GM21723 (cell line): ENCODE measurements around the gene SHISA7.
A peak's percentile ranks its signal among the peaks of the same experiment; 100 is the strongest.
"Not testable (repeated sequence)": the region's sequence is repeated elsewhere in the genome, so short reads cannot be mapped to it uniquely, and the experiment has no call there.

ENCODE experiments used
- ATAC-seq: cut with Tn5 transposase; IDR thresholded peaks from one replicate; pipeline ENCODE4 v1.9.1; 2021; ENCODE audit warnings: mild to moderate bottlenecking, moderate library complexity; ENCODE audit not compliant: unreplicated experiment

SHISA7 gene

DNA sequence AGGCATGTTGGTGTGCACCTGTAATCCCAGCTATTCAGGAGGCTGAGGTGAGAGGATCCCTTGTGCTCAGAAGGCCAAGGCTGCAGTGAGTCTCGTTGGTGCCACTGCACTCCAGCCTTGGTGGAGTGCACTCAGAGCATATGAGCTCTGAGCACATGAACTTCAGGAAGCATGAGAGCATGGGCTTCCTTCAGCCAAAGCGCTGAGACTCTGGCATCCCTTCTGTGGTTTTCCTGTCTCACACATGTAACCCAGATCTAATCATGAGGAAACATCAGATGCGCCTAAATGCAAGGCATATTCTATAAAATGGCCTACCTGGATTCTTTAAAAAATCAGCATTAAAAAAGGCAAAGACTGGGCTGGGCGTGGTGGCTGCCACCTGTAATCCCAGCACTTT, 21.8 kb downstream of the SHISA7 start:
- ATAC-seq: not testable (repeated sequence)

- no peak for ATAC-seq
Measured at GRCh38 chr19:55419624-55420236, 23.4 kb downstream of the SHISA7 start.

DNA sequence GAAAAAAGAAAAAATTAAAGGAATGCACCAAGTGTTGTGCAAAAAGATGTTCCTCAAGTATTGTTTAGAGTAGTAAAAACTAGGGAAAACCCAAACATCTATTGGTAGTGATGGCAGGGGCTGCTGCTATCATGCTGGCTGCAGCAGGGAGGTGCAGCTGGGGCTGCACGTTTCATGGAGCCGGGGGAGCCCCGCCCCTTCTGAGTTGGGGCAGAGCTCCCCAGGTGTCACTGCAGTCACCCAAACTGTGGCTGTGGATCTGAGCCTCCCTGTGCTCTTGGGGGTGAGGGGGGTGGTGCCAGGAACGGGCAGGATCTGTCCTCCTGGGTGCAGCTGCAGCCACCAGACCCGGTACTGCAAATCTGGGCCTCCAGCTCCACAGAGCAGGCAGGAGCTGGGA, 24.0 kb downstream of the SHISA7 start:
- no peak for ATAC-seq

DNA sequence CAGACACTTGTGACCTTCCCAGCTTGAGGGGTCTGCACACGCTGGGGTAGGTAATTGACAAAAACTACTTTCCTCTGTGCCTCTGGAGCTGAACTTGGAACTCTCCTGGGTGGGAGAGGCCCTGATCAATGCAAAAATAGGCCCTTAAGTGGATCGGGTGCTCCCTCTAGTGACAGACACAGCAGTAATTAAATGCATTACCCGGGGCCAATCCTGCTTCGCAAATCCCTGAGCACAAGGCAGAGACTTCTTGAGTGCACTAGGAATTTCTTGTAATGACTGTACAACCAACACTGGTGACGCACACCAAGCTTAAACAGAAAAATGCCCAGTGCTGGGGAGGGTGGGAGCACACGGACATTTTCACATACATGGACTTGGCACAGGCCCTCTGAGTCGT, 24.9 kb downstream of the SHISA7 start:
- ATAC-seq: no peak

GRCh38 chr19:55410168-55410567, 32.9 kb downstream of the SHISA7 start:
- no peak for ATAC-seq

- not testable (repeated sequence) for ATAC-seq
Measured at GRCh38 chr19:55409179-55409578, 33.9 kb downstream of the SHISA7 start.

DNA sequence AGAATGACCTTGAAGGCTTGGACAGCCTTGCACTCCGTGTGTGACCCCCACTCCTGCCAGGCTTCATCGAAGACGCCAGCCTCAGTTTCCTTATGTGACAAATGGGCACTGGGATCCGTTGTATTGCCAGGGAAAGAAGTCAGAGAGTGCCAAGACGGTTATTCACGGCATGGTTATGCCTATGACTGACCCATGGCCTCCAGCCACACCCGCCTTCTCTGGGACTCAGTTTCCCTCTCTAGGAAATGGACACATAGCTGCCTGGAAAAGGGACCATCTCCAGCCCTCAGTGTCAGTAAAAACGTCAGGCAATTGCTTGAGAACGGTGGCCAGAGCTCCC, 34.6 kb downstream of the SHISA7 start:
- no peak for ATAC-seq

- ATAC-seq: peak; percentile 78
Measured at GRCh38 chr19:55407800-55408532, 35.1 kb downstream of the SHISA7 start.

- peak; percentile 79 for ATAC-seq
Measured at GRCh38 chr19:55407550-55407799, 35.6 kb downstream of the SHISA7 start, which contains the start of gene UBE2S. UBE2S (minus strand) TSS chr19:55407788; CDS start chr19:55407589, 199 bp downstream.

DNA sequence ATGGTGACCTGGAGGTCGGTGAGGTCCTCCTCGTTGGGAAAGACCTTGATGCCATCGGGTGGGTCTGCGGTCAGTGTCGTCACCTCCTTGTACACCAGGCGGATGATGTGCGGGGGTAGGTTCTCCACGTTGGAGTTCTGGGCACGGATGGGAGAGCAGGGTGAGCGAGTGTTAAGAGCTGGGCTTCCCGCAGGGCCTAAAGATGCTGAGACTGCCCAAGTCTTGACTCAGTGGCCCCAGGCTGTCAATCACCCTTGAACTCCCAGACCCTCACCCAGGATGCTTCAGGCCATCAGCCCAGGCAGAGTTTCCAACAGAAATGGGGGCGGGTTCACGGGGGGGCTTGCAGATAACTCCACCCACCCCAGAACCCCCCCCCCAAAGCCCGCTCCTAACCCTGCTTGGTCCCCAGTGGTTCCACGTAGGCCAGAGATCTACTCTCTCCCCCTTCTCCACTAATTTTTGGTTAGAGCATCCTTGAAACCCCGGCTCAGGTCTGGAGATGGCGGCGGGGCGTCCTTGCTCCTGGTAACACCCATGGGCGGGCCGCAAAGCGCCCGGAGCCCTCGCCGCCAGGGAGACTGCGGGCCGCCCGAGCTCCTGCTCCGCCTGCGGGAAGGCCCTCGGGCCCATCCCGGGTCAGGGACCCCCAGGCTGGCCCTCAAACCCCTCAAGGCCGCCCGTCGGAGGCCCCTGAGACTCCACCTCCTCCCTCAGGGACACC, 36.1 kb downstream of the SHISA7 start:
- ATAC-seq: no peak

DNA sequence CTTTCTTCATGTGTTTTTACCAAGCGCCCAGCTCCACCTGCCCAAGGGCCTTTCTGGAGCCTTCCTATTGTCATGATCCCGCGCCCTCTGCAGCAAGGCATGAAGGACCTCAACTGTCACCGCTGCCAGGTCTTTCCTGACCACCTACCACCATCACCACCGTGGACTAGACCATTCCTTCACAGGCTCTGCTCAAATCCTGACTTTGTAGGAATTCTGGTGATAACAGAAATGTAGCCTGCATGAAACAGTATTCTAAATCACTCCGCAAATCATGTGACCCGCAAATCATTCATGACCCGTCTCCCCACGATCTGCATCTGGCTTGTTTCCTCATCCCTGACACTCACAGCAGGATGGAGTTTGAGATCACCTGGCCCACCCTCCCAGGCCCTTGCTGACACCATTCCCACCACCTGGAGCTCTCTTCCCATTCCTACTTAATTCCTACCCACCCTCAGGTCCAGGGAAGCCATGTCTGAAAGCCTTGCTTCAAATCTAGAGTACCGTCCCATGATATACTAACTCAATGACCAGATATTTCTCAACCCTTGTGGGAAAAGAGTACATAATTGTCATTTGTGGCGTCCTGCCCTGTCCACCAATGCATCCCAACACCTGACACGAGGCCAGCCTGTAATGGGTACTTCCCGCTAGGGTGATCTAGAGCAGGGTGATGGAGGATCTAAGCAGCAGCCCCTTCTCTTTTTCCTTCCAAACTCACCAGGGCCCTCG, 36.8 kb downstream of the SHISA7 start:
- ATAC-seq: no peak

GRCh38 chr19:55405638-55406037, 37.5 kb downstream of the SHISA7 start:
- no peak for ATAC-seq

DNA sequence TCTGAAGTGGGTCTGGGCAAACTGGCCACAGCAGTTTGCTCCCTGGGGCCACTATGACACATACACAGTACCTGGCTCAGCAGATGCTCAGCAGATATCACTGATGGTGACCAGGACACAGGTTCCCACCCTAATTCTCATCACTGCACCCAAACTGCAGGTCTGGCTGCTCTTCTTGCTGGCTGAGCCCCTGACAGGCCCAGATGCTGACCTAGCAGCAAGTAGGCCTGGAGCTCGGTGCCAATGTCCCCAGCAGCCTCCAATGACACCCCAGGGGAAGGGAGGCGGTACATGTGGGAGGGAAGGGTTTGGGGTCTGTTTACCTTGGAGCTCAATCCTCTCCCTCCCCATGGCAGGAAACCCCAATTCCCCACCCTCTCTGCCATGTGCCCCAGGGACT, 40.6 kb downstream of the SHISA7 start:
- ATAC-seq: no peak

DNA sequence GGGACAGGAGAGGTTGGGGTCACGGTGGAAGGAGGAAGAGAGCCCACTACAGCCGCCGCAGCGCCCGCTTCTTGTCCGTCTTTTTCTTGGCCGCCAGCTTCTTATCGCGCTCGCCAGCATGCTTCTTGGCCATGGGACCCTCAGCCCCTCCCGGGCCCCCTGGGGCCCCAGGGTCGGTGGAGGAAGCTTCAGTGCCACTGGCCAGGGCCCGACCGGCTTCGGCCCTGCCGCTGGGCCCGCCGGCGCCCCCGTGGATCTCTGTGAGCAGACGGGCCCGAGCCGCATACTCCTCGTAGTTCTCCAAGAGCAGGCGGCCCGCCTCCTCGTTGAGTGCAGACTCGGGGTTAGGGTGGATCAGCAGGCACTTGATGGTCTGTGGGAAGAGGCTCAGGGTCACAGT, 41.7 kb downstream of the SHISA7 start:
- ATAC-seq: not testable (repeated sequence)

GRCh38 chr19:55400281-55401087, 42.6 kb downstream of the SHISA7 start:
- ATAC-seq: no peak

DNA sequence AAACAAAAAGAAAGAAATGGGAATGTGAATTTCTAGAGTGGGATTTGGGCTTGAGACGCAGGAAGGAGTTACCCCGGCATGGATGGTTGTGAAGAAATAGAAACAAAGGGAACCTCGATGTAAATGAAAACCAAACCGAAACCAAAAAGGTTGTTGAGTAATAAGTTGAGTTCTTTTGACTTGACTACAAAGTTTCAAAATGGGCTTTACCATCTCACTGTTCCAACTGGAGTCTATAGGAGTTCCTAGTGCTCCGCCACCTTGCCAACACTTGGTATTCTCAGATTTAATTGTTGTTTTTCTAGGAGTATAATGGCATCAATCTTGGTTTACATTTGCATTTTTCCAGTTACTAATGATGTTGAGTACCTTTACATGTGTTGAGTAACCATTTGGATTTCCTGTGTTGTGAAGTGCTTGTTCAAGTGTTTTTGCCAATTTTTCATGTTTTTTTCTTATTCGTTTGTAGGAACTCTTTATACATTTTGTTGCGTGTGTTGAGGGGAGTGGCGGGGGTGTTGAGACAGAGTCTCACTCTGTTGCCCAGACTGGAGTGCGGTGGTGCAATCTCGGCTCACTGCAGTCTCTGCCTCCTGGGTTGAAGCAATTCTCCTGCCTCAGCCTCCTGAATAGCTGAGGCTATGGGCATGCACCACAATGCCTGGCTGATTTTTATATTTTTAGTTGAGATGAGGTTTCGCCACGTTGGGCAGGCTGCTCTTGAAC, 44.7 kb downstream of the SHISA7 start:
- no peak for ATAC-seq

DNA sequence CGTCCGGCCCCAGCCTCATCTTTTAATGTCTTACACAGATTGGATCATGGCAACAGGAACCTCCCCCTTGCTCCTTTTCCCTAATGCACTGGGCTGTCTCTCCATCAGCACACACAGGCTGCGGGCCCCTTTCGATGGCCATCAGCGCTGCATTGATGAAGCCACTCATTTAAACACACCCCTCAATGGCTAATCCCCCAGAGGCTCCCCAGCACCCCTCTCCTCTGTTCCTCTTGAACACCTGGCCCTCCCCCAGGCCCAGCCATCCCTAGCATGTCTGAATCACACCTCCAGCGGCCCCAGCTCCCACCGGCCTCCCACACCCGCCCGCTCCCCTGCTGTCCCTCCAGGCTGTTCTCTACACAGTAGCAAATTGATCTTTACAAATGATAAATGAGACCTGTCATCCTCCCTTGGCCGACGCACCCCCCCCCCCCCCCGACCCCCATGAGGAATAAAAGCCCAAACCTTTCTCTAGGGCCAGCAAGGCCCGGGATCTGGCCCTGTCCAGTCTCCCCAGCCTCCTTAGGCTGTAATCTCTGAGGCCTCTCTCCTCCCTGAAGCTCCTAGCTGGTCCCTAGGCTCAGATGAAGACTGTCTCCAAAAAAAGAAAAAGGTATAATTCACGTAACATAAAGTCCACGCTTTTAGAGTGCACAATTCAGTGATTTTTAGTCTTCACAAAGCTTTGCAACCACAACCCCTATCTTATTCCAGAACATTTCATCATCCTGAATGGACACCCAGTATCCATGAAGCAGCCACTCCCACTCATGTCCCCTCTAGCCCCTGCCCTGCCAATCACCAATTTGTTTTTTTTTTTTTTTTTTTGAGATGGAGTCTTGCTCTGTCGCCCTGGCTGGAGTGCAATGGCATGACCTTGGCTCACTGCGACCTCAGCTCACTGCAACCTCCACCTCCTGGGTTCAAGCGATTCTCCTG, 50.0 kb downstream of the SHISA7 start:
- ATAC-seq: no peak

- no peak for ATAC-seq
Measured at GRCh38 chr19:55391702-55392615, 51.1 kb downstream of the SHISA7 start.
